ENCODE measurements around the gene HID1.

The HID1 gene

GRCh38 chr17:74999523-74999922 is 27.0 kb upstream of the HID1 start:
- DNase-seq = no peak

GRCh38 chr17:74998783-74999182 is 26.2 kb upstream of the HID1 start:
- no peak for DNase-seq

- peak in 1 of 56 donors; percentile 15 for DNase-seq
Measured at GRCh38 chr17:74995847-74996246, 23.3 kb upstream of the HID1 start.

- no peak for DNase-seq
Measured at GRCh38 chr17:74994440-74994839, 21.9 kb upstream of the HID1 start.

- DNase-seq = no peak
Measured at GRCh38 chr17:74992223-74992622, 19.7 kb upstream of the HID1 start.

- DNase-seq = no peak
Measured at GRCh38 chr17:74990581-74991105, 18.1 kb upstream of the HID1 start.

- peak in 54 of 56 donors; percentile 15 to 84 (median 58) for DNase-seq
Measured at GRCh38 chr17:74987909-74988711, 15.6 kb upstream of the HID1 start.

- DNase-seq = peak; percentile 50 to 98 (median 93)
Measured at GRCh38 chr17:74987418-74987908, 14.9 kb upstream of the HID1 start, which contains the start of gene CDR2L. Gene CDR2L, plus strand, starts transcription at chr17:74987632. Its CDS starts 412 bp downstream, at chr17:74988044.

GRCh38 chr17:74986206-74986576 is 13.6 kb upstream of the HID1 start:
- no peak for DNase-seq

- DNase-seq = peak in 4 of 56 donors; percentile 48 to 73 (median 52)
Measured at GRCh38 chr17:74982663-74983313, 10.2 kb upstream of the HID1 start.

GRCh38 chr17:74981979-74982662 is 9.6 kb upstream of the HID1 start:
- peak in 55 of 56 donors; percentile 43 to 96 (median 85) for DNase-seq

GRCh38 chr17:74981318-74981978 is 8.9 kb upstream of the HID1 start:
- peak in 2 of 56 donors; percentile 40 to 45 for DNase-seq

- no peak for DNase-seq
Measured at GRCh38 chr17:74979408-74980146, 7.0 kb upstream of the HID1 start.

GRCh38 chr17:74978240-74978639 is 5.7 kb upstream of the HID1 start:
- DNase-seq = no peak

- no peak for DNase-seq
Measured at GRCh38 chr17:74977802-74978201, 5.2 kb upstream of the HID1 start.

- DNase-seq = no peak
Measured at GRCh38 chr17:74975943-74976342, 3.4 kb upstream of the HID1 start.

- peak in 1 of 56 donors; percentile 36 for DNase-seq
Measured at GRCh38 chr17:74972973-74973328, 392 bp upstream of the HID1 start.

- DNase-seq = no peak
Measured at GRCh38 chr17:74971842-74972106, 785 bp downstream of the HID1 start.

- DNase-seq = peak in 2 of 56 donors; percentile 4 to 8
Measured at GRCh38 chr17:74971069-74971841, 1.3 kb downstream of the HID1 start.

GRCh38 chr17:74970395-74970794 is 2.2 kb downstream of the HID1 start:
- no peak for DNase-seq

Measured in nucleus accumbens (tissue), 56 donors.